Mucosa of rectum (tissue), 2 donors: ENCODE measurements around the gene GABRR3.

Source experiments
- H3K27ac ChIP-seq, 2 donors: one replicate each; pipeline ENCODE4 v1.7.0; 2013; ENCODE audit warnings: inconsistent platforms in 2 of 2, low read depth in 2 of 2, low read length in 2 of 2
- H3K27me3 ChIP-seq, 2 donors: one replicate each; pipeline ENCODE4 v1.7.0; 2013; ENCODE audit warnings: low read length in 2 of 2; ENCODE audit not compliant: control insufficient read depth in 2 of 2, insufficient read depth in 2 of 2
- H3K36me3 ChIP-seq, 2 donors: one replicate each; pipeline ENCODE4 v1.7.0; 2013; ENCODE audit warnings: low read length in 2 of 2; ENCODE audit not compliant: control insufficient read depth in 2 of 2, insufficient read depth in 2 of 2
- H3K4me1 ChIP-seq, 2 donors: one replicate each; pipeline ENCODE4 v1.7.0; 2013; ENCODE audit warnings: low read length in 2 of 2, mild to moderate bottlenecking in 1 of 2; ENCODE audit not compliant: control insufficient read depth in 2 of 2, insufficient read depth in 2 of 2
- H3K4me3 ChIP-seq, 2 donors: one replicate each; pipeline ENCODE4 v1.7.0; 2013; ENCODE audit warnings: low read length in 2 of 2
- H3K9ac ChIP-seq, 2 donors: one replicate each; pipeline ENCODE4 v1.7.0; 2013; ENCODE audit warnings: low read length in 2 of 2, low read depth in 1 of 2, mild to moderate bottlenecking in 1 of 2
- H3K9me3 ChIP-seq, 2 donors: one replicate each; pipeline ENCODE4 v1.7.0; 2013; ENCODE audit warnings: low read length in 2 of 2; ENCODE audit not compliant: control insufficient read depth in 2 of 2
- donor health status: healthy.
- donor health status: Normal muscosa, but diverticular disease.

The GABRR3 gene

DNA sequence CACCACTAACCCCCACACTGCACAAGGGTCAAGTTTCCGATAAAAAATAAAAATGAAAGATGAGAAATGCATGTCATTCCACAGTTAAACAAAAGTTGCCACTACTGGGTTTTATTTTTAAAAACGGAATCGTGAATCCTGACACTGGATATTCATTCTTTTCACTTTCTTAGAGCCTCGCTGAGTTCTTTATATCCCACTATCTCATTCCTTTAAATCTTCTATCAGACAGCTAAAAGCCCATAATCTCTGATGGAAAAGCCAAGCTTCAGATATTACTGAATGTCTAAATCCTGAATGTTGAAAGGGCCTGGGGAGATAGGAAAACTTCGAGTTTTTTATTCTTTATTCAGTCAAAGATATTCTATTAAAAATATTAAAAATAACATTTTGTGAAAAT is 74.6 kb downstream of the GABRR3 start:
- H3K9ac ChIP-seq = no peak overlapping the region
- H3K27ac ChIP-seq = no peak overlapping the region
- no peaks in the 10 kb centered on the region for H3K9me3 ChIP-seq
- no peaks in the 10 kb centered on the region for H3K4me1 ChIP-seq
- no peak overlapping the region for H3K4me3 ChIP-seq
- H3K27me3 ChIP-seq = no peaks in the 10 kb centered on the region
- H3K36me3 ChIP-seq = peaks cover 15 to 17% of the 10 kb centered on the region in 2 donors

DNA sequence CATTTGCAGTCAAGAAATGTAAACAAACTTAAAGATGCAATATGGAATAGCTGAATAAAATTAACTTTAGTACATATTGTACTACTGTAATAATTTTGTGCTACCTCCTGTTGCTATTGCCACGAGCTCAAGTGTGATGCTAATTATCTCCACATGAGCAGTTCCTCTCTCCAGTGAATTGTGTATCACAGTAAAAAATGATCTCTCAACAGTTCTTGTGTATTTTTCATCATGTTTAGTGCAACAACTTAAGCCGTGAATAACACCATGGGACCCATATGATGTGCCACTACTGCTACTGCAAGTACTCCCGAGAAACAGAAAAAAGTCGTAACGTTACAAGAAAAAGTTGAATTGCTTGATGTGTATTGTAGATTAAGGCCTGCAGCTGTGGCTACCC is 75.2 kb downstream of the GABRR3 start:
- H3K9ac ChIP-seq = no peak overlapping the region
- no peaks in the 10 kb centered on the region for H3K4me1 ChIP-seq
- no peak overlapping the region for H3K4me3 ChIP-seq
- H3K27me3 ChIP-seq = no peaks in the 10 kb centered on the region
- no peak overlapping the region for H3K27ac ChIP-seq
- H3K36me3 ChIP-seq = peaks cover 15 to 17% of the 10 kb centered on the region in 2 donors
- H3K9me3 ChIP-seq = no peaks in the 10 kb centered on the region

DNA sequence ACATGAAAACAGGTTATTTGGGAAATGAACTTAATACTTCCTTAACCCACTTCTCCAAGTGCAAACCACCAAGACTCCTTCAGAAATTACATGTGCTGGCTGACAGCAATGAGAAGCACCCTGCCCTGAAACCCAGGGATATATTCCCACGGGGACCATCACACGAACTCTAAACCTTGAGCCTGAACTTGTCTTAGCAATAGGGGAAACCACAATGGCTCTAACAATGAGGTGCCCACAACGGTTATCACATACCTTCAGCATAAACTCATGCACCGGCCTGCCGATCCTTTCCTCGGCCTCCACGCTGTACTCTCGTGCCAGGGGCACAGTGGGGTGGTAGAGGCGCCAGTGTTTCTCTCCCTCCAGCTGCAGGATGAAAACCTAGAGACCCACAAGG is 76.3 kb downstream of the GABRR3 start:
- Histone ChIP-seq H3K4me3 (no peak overlapping the region), H3K27me3 (no peaks in the 10 kb centered on the region), H3K27ac (no peak overlapping the region), H3K9me3 (no peaks in the 10 kb centered on the region), H3K36me3 (peaks cover 23 to 25% of the 10 kb centered on the region in 2 donors), H3K4me1 (no peaks in the 10 kb centered on the region), H3K9ac (no peak overlapping the region)

DNA sequence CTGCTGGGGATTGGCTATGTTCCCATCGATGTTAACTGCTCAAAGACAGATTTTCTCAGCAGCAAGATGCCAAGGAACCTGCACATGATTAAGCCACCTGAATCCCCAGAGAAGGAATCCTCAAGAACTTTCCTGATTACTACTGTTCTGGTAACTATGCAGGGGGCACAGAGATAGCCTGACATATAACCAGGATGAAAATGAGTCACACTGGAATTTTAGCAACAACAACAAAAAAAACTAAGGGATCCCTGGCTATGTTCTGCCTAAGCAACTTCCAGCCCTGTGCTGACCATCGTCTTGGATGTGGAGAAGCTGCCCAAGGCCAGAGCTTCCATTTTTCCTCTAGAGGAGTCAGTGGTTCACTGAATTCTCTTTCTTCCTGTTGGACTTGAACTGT is 76.7 kb downstream of the GABRR3 start:
- no peak overlapping the region for H3K4me3 ChIP-seq
- no peaks in the 10 kb centered on the region for H3K9me3 ChIP-seq
- H3K27ac ChIP-seq = no peak overlapping the region
- H3K27me3 ChIP-seq = no peaks in the 10 kb centered on the region
- no peaks in the 10 kb centered on the region for H3K4me1 ChIP-seq
- H3K9ac ChIP-seq = no peak overlapping the region
- H3K36me3 ChIP-seq = peaks cover 23 to 25% of the 10 kb centered on the region in 2 donors

DNA sequence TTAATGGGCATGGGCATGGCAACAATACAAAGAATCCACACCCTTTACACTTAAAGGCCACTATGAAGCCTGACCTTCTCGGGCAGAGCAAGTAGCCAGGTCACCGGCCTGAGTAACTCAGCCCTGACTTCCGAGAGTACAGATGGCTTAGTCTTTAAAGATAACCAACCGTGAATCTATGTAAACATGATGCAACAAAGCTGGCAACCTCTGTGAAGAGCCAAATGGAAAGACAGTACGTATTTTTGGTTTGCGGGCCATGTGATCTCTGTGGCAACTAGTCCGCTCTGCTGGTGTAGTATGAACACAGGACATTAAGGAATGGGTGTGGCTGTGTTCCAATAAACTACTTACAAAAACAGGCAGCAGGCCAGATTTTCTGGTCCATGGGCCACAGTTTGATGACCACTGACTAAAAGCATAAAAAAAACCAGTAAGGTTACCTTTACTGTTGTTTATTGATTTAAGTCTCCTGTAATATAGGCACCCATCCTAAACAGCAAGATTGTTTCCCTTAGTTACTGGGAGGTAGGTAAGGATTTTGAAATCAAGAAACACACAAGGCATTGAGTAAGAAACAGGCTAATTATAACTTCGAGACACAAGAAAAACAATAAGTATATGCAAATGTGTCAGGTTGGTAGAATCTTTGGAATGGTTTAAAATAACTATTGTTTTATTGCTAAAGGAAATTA is 77.4 kb downstream of the GABRR3 start:
- Histone ChIP-seq H3K36me3 (peaks cover 26 to 31% of the 10 kb centered on the region in 2 donors), H3K4me1 (no peaks in the 10 kb centered on the region), H3K9ac (no peak overlapping the region), H3K9me3 (no peaks in the 10 kb centered on the region), H3K27me3 (no peaks in the 10 kb centered on the region), H3K27ac (no peak overlapping the region), H3K4me3 (no peak overlapping the region)

DNA sequence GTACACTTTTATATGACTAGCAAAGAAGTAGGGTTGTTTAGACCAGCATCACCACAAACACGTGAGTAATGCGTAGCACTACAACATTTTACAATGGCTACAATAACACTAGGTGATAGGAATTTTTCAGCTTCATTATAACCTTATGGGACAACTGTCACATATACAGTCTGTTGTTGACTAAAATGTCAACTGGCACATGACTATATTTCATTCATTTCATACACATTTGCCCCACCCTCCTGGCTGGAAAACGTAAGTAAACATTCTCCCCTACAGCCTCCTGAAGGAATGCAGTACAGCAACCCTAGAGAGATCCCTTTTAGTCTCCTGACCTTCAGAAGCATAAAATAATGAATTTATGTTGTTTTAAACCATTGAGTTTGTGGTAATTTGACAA is 79.1 kb downstream of the GABRR3 start:
- Histone ChIP-seq H3K9me3 (no peaks in the 10 kb centered on the region), H3K4me3 (no peak overlapping the region), H3K9ac (no peak overlapping the region), H3K36me3 (peaks cover 26 to 42% of the 10 kb centered on the region in 2 donors), H3K27ac (no peak overlapping the region), H3K4me1 (no peaks in the 10 kb centered on the region), H3K27me3 (no peaks in the 10 kb centered on the region)

DNA sequence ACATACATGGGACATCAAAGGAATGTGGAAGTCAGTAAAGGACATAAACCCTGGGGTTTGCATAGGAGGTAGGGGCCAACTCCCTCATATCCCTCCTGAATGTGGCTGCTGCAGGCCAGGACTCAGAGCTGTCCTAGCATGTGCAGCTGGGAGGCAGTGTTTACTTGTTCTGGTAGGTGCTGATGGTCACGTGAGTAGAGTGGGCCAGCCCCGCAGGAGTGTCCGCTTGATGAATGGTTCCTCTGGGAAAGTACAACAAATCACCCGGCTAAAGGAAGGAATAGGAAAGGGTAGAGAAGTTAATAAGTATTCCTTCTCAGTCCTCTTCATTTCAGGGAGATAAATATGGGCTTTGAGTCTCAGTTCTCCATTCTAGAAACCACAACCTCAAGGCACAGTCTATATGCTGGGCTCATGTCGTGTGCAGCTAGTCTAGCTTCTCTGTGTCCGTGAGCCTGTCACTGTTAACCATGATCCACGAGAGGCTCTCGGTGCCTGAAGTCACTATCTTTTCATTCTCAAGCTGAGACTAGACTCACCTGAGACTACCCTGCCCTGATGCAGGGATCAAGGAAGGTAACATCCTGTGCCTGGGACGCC is 80.8 kb downstream of the GABRR3 start:
- Histone ChIP-seq H3K4me3 (no peak overlapping the region), H3K36me3 (peaks cover 28 to 53% of the 10 kb centered on the region in 2 donors), H3K27ac (no peak overlapping the region), H3K9me3 (no peaks in the 10 kb centered on the region), H3K9ac (no peak overlapping the region), H3K27me3 (no peaks in the 10 kb centered on the region), H3K4me1 (no peaks in the 10 kb centered on the region)

DNA sequence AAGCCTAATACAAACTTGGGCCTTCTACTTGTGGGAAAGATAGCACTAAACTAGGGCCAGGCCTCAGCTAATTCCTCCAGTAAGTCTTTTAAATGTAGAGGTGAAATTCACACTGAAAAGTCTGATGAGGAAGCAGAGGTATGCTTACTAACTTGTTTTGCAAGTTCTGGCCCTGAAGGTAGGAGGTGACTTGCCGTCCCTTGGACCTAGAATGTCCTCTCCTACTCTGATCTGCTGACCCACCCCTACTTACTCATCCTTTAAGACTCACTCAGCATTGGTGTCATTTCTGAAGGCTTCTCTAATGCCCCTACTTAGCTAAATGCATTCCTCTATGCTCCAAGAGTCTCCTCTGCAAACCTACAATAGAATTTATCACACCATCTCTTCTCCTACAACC is 82.2 kb downstream of the GABRR3 start:
- no peaks in the 10 kb centered on the region for H3K9me3 ChIP-seq
- H3K4me1 ChIP-seq = no peaks in the 10 kb centered on the region
- no peaks in the 10 kb centered on the region for H3K27me3 ChIP-seq
- no peak overlapping the region for H3K9ac ChIP-seq
- no peak overlapping the region for H3K4me3 ChIP-seq
- H3K36me3 ChIP-seq = peaks cover 28 to 56% of the 10 kb centered on the region in 2 donors
- no peak overlapping the region for H3K27ac ChIP-seq

DNA sequence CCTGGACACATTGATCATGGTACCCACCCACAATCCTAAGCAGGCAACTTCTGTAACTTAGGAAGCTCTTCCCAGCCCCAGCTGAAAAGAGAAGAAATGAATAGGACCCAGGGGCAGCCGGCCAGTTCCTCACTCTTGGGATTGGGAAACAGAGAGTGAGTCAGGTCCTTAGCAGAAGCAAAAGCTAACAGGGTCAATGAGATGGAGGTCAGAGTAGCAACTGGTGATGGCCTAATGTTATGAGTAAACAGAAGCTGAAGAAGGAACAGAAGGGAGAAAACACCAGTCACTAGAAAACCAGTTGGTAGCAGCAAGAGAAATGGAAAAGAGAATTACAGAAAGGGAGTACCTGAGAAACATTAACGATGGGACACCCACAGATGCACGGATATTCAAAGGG is 82.8 kb downstream of the GABRR3 start:
- H3K27ac ChIP-seq = no peak overlapping the region
- peaks cover 28 to 55% of the 10 kb centered on the region in 2 donors for H3K36me3 ChIP-seq
- H3K27me3 ChIP-seq = no peaks in the 10 kb centered on the region
- no peak overlapping the region for H3K9ac ChIP-seq
- H3K9me3 ChIP-seq = no peaks in the 10 kb centered on the region
- H3K4me3 ChIP-seq = no peak overlapping the region
- no peaks in the 10 kb centered on the region for H3K4me1 ChIP-seq

DNA sequence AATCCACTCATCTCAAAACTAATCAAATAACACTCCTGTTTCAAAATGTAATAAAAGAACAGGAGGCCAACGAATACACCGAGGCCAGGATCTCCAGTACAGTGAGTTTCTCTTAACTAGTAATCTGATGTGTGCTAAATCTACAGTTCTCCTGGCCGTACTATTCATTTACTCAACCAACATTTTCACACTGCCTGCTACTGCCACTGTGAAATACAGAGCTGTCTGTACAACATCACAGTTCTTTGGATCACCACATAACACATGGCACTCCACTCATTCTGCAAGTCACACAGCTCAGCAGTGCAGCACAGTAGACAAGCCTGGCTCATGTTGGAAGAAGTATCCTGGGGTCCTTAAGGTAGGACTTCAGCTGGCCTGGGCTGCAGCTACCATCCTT is 84.8 kb downstream of the GABRR3 start:
- peaks cover 29 to 69% of the 10 kb centered on the region in 2 donors for H3K36me3 ChIP-seq
- no peaks in the 10 kb centered on the region for H3K4me1 ChIP-seq
- no peaks in the 10 kb centered on the region for H3K9me3 ChIP-seq
- H3K27me3 ChIP-seq = no peaks in the 10 kb centered on the region
- no peak overlapping the region for H3K4me3 ChIP-seq
- no peak overlapping the region for H3K9ac ChIP-seq
- no peak overlapping the region for H3K27ac ChIP-seq
